HPDE6-E6E7 (cell line): ENCODE results near the gene SNX13.
"Not testable (repeated sequence)": the region's sequence is repeated elsewhere in the genome, so short reads cannot be mapped to it uniquely, and the experiment has no call there.

Source experiments
- DNase-seq: peaks from one replicate; pipeline ENCODE4 v3.0.0; 2011; ENCODE audit warnings: missing footprints; ENCODE audit errors: extremely low spot score

SNX13 gene

GRCh38 chr7:17849504-17849903, 90.8 kb downstream of the SNX13 start:
- no peak for DNase-seq

GRCh38 chr7:17848516-17848915, 91.8 kb downstream of the SNX13 start:
- no peak for DNase-seq

DNA sequence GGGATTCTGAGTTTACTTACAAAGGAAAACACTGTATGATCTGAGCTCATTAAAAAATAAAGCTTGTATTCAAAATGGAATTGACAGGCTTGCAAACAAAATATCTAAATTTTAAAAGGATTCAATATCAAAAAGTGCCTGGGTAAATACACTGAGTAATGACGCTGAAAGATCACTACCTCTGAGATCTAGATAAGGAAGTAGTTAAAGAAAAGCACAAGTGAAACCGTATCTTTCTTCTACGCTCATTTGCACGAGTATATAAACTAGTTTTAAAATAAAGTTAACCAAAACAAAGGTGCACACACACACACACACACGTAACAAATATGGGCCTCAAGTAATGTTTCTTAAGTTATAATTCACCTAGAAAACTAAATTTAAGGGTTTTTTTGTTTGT, 93.4 kb downstream of the SNX13 start:
- DNase-seq: no peak

DNA sequence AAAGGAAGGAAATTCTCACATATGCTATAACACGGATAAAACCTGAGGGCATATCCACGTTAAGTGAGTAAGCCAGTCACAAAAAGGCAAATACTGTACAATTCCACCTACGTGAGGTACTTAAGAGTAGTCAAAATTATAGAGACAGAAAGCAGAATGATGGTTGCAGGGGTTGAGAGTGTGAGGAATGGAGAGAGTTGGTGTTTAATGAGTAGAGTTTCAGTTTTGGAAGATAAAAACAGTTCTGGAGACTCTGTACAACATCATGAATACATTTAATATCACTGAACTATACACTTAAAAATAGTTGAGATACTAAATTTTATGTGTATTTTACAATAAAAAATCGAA, 95.1 kb downstream of the SNX13 start:
- DNase-seq: no peak

DNA sequence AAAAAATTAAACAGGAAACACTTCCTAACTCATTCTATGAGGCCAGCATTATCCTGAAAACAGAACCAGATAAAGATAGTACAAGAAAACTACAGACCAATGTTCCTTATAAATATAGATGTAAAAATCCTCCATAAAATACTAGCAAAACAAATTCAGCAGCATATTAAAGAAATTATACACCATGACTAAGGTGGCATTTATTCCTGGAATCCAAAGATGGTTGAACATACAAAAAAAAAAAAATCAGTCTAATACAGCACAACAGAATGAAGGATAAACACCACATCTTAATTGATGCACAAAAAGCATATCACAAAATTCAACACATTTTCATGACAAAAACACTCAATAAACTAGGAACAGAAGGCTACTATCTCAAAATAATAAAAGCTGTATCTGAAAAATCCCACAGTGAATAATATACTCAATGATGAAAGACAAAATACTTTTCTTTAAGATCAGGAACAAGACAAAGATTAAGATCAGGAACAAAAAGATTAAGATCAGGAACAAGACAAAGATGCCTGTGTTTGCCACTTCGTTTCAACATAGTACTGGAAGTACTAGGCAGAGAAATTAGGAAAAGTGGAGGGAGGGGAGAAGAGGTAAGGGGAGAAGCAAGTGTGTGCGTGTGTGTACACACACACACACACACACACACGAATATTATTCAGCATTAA, 95.6 kb downstream of the SNX13 start:
- DNase-seq: no peak

GRCh38 chr7:17844022-17844421, 96.3 kb downstream of the SNX13 start:
- no peak for DNase-seq

DNA sequence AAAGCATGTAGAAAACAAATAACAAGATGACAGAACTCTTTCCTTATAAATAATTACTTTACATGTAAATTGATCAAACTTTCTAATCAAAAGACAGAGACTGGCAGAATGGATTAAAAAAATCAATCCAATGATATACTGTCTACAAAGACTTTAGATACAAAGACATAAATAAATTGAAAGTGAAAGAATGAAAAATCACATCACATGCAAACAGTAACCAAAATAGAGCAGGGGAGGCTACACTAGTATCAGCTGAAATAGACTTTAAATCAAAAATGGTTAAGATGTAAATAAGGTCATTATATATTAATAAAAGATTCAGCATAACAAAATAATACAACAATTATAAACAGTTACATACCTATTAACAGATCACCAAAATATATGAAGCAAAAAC, 97.3 kb downstream of the SNX13 start:
- no peak for DNase-seq

- DNase-seq: no peak
Observed at GRCh38 chr7:17832820-17833355, 107.4 kb downstream of the SNX13 start.

- DNase-seq: no peak
Observed at GRCh38 chr7:17832242-17832641, 108.1 kb downstream of the SNX13 start.

- DNase-seq: no peak
Observed at GRCh38 chr7:17830206-17830605, 110.1 kb downstream of the SNX13 start.

DNA sequence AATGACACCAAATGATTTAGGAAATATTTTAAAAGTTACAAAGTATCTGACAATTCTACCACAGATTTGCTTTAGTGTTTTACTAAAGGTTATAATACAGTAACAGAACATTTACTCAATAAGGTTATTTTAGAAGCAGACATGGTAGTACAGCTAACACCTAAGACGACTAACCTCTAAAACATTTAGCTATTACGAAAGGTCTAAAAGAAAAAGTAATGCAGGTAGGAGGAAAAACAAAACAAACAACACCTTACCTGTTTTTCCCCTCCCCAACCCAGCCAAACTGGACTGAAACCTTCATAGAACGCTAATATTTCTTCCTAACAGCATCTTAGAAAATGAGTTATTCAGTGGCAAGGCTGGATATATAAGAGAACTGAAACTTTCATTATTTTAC, 111.3 kb downstream of the SNX13 start:
- DNase-seq: no peak

DNA sequence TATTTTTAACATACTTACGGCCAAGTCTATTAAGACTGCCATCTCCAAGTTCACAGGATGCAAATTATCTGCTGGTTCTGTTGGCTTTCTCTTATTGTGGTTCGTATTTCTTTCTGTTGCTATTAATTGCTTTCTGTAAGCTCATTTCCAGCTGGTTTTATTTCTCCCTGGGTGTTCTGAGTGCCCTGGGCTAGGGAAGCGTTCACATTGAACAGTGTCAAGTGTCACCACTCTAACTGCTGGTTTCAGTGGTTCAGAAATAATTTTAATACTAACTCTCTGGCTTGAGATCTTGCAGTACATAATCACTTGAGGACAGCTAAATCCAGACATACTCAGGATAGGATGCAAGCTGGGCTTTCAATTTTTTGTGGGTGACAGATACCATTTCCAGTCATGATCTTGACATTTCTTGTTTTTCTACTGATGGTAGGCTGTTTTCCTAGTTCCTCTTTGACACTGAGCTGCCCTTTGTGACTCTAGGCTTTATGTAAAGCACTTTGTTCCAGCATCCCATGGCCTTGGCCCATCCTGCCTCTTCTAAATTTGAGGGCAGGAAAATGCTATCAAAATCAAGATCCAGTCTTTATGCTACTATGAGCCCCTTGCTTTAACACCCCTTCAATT, 117.6 kb downstream of the SNX13 start:
- DNase-seq: no peak

DNA sequence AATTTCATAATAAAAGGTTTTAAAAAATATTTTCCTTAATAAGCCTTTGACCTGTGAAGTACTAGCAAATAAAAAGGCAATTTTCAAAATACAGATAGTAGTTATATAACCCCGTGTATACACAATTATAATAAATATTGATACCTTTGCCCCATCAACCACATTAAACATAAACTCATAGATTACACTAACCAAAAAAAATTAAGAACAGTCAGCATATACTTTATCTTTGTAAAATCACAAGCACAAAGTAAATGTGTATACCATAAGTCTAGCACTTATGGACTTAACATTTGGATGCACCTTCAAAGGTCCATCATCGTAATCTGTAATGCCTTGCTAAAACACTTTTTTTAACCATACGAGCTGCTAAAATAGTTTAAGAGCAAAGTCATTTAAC, 123.4 kb downstream of the SNX13 start:
- no peak for DNase-seq

- DNase-seq: no peak
Observed at GRCh38 chr7:17815318-17815717, 125.0 kb downstream of the SNX13 start.

DNA sequence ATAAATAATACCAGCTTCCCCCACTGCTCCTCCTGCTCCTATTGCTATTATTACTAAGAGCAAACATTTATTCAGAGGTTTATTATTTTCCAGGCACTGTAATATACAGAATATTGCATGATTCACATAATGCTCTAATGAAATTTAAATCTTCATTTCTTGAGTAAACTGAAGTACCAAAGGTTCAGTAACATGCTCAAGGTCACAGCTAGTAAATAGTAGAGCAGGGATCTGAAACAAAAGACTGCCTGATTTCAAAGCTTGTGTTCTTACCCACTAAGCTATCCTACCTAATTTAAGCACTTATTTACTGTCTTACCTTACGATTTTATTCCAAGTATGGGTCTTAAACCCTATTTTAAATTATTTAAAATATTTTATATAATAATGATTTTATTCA, 126.2 kb downstream of the SNX13 start:
- no peak for DNase-seq

DNA sequence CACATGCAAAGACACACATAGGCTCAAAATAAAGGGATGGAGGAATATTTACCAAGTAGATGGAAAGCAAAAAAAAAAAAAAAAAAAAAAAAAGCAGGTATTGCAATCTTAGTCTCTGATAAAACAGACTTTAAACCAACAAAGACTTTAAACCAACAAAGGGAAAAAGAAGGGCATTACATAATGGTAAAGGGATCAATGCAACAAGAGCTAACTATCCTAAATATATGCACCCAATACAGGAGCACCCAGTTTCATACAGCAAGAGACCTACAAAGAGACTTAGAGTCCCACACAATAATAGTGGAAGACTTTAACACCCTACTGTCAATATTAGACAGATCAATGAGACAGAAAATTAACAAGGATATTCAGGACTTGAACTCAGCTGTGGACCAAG, 131.1 kb downstream of the SNX13 start:
- not testable (repeated sequence) for DNase-seq

- no peak for DNase-seq
Observed at GRCh38 chr7:17807242-17807641, 133.1 kb downstream of the SNX13 start.

DNA sequence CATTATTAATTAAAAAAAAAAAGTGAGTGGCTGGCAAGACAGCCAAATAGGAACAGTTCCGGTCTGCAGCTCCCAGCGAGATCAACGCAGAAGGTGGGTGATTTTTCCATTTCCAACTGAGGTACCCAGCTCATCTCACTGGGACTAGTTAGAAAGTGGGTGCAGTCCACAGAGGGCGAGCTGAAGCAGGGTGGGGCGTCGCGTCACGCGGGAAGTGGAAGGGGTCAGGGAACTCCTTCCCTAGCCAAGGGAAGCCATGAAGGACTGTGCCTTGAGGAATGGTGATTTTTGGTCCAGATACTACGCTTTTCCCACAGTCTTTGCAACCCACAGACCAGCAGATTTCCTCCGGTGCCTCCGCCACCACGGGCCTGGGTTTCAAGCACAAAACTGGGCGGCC, 133.7 kb downstream of the SNX13 start:
- no peak for DNase-seq

GRCh38 chr7:17802056-17802455, 138.2 kb downstream of the SNX13 start:
- no peak for DNase-seq

DNA sequence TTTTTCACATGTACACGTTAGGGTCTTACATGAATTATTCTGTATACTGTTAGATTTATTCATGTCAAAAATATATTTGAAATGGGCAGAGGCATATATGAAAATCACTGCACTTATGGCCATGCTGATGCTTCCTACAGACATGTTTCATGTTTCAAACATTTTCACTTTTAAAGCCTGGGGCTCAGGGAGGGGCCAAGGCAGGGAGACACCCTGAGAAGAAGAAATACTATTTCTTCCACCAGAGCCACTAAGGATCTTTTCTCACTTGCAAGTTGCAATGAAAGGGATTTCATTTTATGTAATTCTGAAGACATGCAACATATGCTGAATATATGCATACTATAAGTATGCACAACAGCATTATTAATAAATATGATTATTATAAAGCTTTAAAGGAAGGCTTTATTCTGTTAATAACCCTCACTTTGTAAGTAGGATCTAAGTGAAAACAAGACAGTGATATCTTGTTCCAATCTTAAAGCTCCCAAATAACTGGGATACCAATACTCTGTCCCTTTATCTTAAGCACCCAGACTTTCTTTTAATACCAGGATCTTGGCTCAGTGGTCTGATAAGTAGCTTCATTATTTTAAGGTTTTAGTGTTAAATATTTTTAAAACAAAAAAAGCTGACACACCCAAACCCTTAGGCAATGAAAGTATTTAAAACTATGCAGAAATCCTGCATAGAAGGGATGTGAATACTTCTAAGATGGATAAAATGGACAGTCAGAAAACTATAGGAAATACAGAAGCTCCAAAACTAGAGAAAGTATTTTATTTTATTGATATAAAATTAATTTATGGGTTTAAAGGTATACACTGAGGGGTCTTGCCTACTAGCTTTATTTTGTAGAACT, 148.0 kb downstream of the SNX13 start:
- DNase-seq: no peak

- DNase-seq: no peak
Observed at GRCh38 chr7:17787257-17787656, 153.0 kb downstream of the SNX13 start.

GRCh38 chr7:17786314-17786852, 153.9 kb downstream of the SNX13 start:
- no peak for DNase-seq

DNA sequence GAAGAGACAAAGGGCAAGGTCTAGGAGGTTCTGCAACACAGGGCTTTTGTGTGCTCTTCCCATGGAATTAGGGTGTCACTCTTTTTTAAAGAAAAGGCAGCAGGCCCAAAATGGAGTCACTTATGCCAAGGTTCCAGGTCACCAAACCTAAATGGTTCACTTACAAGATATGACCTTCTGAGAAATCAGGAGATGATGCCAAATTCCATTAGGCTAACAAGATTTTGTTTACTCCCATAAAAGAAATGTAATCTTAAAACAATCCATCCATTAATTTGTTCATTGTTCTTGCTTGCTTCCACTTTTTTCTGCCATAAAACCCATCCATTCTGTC, 158.1 kb downstream of the SNX13 start:
- DNase-seq: no peak
